PC-3 (cell line): ENCODE data around the gene WHAMM. TPM values are rescaled to one million over a fixed set of nuclear protein-coding genes. Genes with fewer than 3 reads are reported as not detected.

ENCODE experiments used
- ATAC-seq: fragments of 200-7000 bp; cut with Tn5 transposase; 2 replicates; pipeline ENCODE4 v1.9.1; 2020; ENCODE audit warnings: mild to moderate bottlenecking, moderate library complexity
- BruUV-seq: library from RNA; stranded (reverse); fragments of 400-500 nt; replicated peaks from 2 replicates; lab custom pipeline; 2021; lab: Mats Ljungman, UMichigan
- CTCF ChIA-PET: fragments of 300-600 bp; sonication (Branson Sonifier 250); formaldehyde crosslinking; loops from one replicate; lab custom pipeline; 2022; ENCODE audit warnings: antibody characterized with exemption; lab: Charles Lee
- POLR2A ChIA-PET: fragments of 300-600 bp; sonication (Branson Sonifier 250); formaldehyde crosslinking; loops from one replicate; lab custom pipeline; 2022; ENCODE audit warnings: antibody characterized with exemption; ENCODE audit not compliant: unreplicated experiment; lab: Charles Lee
- DNase-seq: peaks from one replicate; pipeline ENCODE4 v3.0.0-alpha.2; 2015
- H2AFZ ChIP-seq: fragments of 300-600 bp; sonication (generic); 2 replicates; pipeline ENCODE4 v1.6.0; 2016; ENCODE audit warnings: antibody characterized with exemption, low read length
- H3F3A ChIP-seq: fragments of 300-600 bp; sonication (generic); one replicate; pipeline ENCODE4 v1.6.0; 2017; ENCODE audit warnings: antibody characterized with exemption, low read length, control low read depth, mild to moderate bottlenecking; ENCODE audit not compliant: unreplicated experiment
- H3K27ac ChIP-seq: fragments of 300-600 bp; sonication (generic); 2 replicates; pipeline ENCODE4 v1.5.1; 2016; ENCODE audit warnings: mild to moderate bottlenecking, low read length
- H3K27me3 ChIP-seq: fragments of 300-600 bp; sonication (generic); 2 replicates; pipeline ENCODE4 v1.6.1; 2016; ENCODE audit warnings: low read length, mixed read lengths
- H3K36me3 ChIP-seq: fragments of 300-600 bp; sonication (generic); 2 replicates; pipeline ENCODE4 v1.6.1; 2016; ENCODE audit warnings: low read depth, mixed run types, low read length, mixed read lengths
- H3K4me1 ChIP-seq: fragments of 300-600 bp; sonication (generic); 2 replicates; pipeline ENCODE4 v1.5.1; 2016; ENCODE audit warnings: low read length; ENCODE audit not compliant: insufficient read depth
- H3K4me2 ChIP-seq: fragments of 300-600 bp; sonication (generic); 2 replicates; pipeline ENCODE4 v1.6.0; 2016; ENCODE audit warnings: low read length
- H3K4me3 ChIP-seq: fragments of 300-600 bp; sonication (generic); 2 replicates; pipeline ENCODE4 v1.5.1; 2016; ENCODE audit warnings: mild to moderate bottlenecking, low read length, mixed read lengths
- H3K79me2 ChIP-seq: fragments of 300-600 bp; sonication (generic); 2 replicates; pipeline ENCODE4 v1.6.1; 2017; ENCODE audit warnings: low read length, mixed read lengths
- H3K9ac ChIP-seq: fragments of 300-600 bp; sonication (generic); 2 replicates; pipeline ENCODE4 v1.6.0; 2016; ENCODE audit warnings: mild to moderate bottlenecking, low read length
- H3K9me2 ChIP-seq: fragments of 300-600 bp; sonication (generic); replicated peaks from 2 replicates; pipeline ENCODE4 v1.6.1; 2016; ENCODE audit warnings: mixed run types, low read length, mixed read lengths
- H3K9me3 ChIP-seq: fragments of 300-600 bp; sonication (generic); 2 replicates; pipeline ENCODE4 v1.6.1; 2016; ENCODE audit warnings: low read length, mixed read lengths
- H4K20me1 ChIP-seq: fragments of 300-600 bp; sonication (generic); 2 replicates; pipeline ENCODE4 v1.6.1; 2016; ENCODE audit warnings: low read length, mixed read lengths
- CTCF ChIP-seq: fragments of 300-600 bp; sonication (generic); conservative IDR thresholded peaks from 2 replicates; pipeline ENCODE4 v1.5.1; 2017; ENCODE audit warnings: antibody characterized with exemption, low read depth, mild to moderate bottlenecking, low read length
- EZH2 ChIP-seq: fragments of 300-600 bp; sonication (generic); IDR thresholded peaks from one replicate; pipeline ENCODE4 v1.6.1; 2017; ENCODE audit warnings: antibody characterized with exemption, mild to moderate bottlenecking, low read length; ENCODE audit not compliant: unreplicated experiment
- EZH2phosphoT487 ChIP-seq: fragments of 300-600 bp; sonication (generic); IDR thresholded peaks from 2 replicates; pipeline ENCODE4 v1.6.1; 2018; ENCODE audit warnings: mild to moderate bottlenecking, antibody characterized with exemption, low read length, borderline replicate concordance
- intact Hi-C: fragments of 100-400 bp; cut with micrococcal nuclease; formaldehyde crosslinking; loops from 2 replicates; pipeline ENCODE4 v1.9.0; 2023
- total RNA-seq: library from RNA; depleted of rRNA; stranded (reverse); fragments of >200 nt; gene quantifications from 2 replicates; pipeline ENCODE4 v1.2.3, GENCODE V29; 2014

The WHAMM gene
- total RNA-seq, 1 experiment from 2014 or later = 4.6 TPM

- Histone ChIP-seq H4K20me1 (no peaks in the 10 kb centered on the region), H3K9me3 (no peaks in the 10 kb centered on the region), H3K36me3 (no peaks in the 10 kb centered on the region), H2AFZ (no peak overlapping the region), H3K9ac (no peak overlapping the region), H3K27ac (no peak overlapping the region), H3F3A (peaks cover 6% of the 10 kb centered on the region), H3K9me2 (no peaks in the 10 kb centered on the region), H3K79me2 (no peaks in the 10 kb centered on the region), H3K4me2 (no peak overlapping the region), H3K4me1 (peaks cover 18% of the 10 kb centered on the region), H3K4me3 (no peak overlapping the region), H3K27me3 (no peaks in the 10 kb centered on the region)
- intact Hi-C loops = no loop called here
- ChIA-PET POLR2A (no interaction called here), CTCF (no interaction called here)
- no TSS peak for BruUV-seq
- no peak for DNase-seq
- no peak for ATAC-seq
- TF ChIP-seq EZH2phosphoT487 (no peak), CTCF (no peak), EZH2 (no peak)
These were observed 68.9 kb downstream of the WHAMM start for GRCh38 chr15:82878325-82878724.

GRCh38 chr15:82880704-82881103, 71.3 kb downstream of the WHAMM start:
- TF ChIP-seq CTCF = no peak
- no peak for TF ChIP-seq EZH2
- ATAC-seq (no peak), DNase-seq (no peak)
- POLR2A ChIA-PET = no interaction called here
- H3K36me3 ChIP-seq = no peaks in the 10 kb centered on the region
- no peaks in the 10 kb centered on the region for H3K79me2 ChIP-seq
- intact Hi-C loops = no loop called here
- no TSS peak for BruUV-seq
- H3K4me3 ChIP-seq = no peak overlapping the region
- H4K20me1 ChIP-seq = no peaks in the 10 kb centered on the region
- H3K4me1 ChIP-seq = peaks cover 9% of the 10 kb centered on the region
- CTCF ChIA-PET = no interaction called here
- H3K27ac ChIP-seq = no peak overlapping the region
- no peaks in the 10 kb centered on the region for H3K9me2 ChIP-seq
- H3K27me3 ChIP-seq = no peaks in the 10 kb centered on the region
- peaks cover 6% of the 10 kb centered on the region for H3F3A ChIP-seq
- no peak overlapping the region for H3K4me2 ChIP-seq
- no peak overlapping the region for H2AFZ ChIP-seq
- no peak overlapping the region for H3K9ac ChIP-seq
- no peaks in the 10 kb centered on the region for H3K9me3 ChIP-seq

DNA sequence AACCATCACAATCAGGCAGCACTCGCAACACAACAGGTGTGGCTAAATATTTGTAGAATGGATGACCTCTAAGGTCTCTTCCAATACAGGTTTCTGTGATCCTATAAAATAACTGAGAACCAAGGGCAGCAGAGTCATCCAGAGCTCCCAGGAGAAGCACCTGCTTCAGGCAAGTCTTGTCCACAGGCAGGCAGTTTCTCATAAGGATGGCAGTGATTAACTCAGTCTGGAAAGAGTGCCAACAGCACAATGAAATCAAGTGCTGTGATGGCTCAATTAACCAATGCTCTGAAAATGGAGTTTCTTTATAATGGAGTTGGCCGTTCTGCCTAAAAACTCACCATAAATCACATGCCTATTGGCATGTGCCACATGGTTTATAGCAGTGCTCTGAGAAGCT, 72.3 kb downstream of the WHAMM start:
- CTCF ChIA-PET = no interaction called here
- intact Hi-C loops = no loop called here
- H3K9me3 ChIP-seq = no peaks in the 10 kb centered on the region
- H4K20me1 ChIP-seq = no peaks in the 10 kb centered on the region
- H3K9me2 ChIP-seq = no peaks in the 10 kb centered on the region
- no peak overlapping the region for H3K27ac ChIP-seq
- no TSS peak for BruUV-seq
- no peaks in the 10 kb centered on the region for H3F3A ChIP-seq
- H3K4me3 ChIP-seq = no peak overlapping the region
- H3K36me3 ChIP-seq = no peaks in the 10 kb centered on the region
- H3K9ac ChIP-seq = no peak overlapping the region
- no peak for DNase-seq
- no peaks in the 10 kb centered on the region for H3K79me2 ChIP-seq
- no peak for ATAC-seq
- TF ChIP-seq EZH2phosphoT487 (no peak), EZH2 (no peak), CTCF (no peak)
- H2AFZ ChIP-seq = no peak overlapping the region
- H3K4me1 ChIP-seq = no peaks in the 10 kb centered on the region
- no peak overlapping the region for H3K4me2 ChIP-seq
- no peaks in the 10 kb centered on the region for H3K27me3 ChIP-seq
- POLR2A ChIA-PET = no interaction called here
